GM12878 (cell line): ENCODE results near the gene EFHC1. TPM values are rescaled to one million over a fixed set of nuclear protein-coding genes. Genes with fewer than 3 reads are reported as not detected.
A peak's percentile ranks its signal among the peaks of the same experiment; 100 is the strongest.

Experiments
- BCL11A ChIP-seq: IDR thresholded peaks from 2 replicates; pipeline ENCODE4 v1.6.1; 2011; ENCODE audit warnings: low read depth, low read length
- BCLAF1 ChIP-seq: fragments of 450-650 bp; IDR thresholded peaks from 2 replicates; pipeline ENCODE4 v1.6.1; 2017; ENCODE audit warnings: antibody characterized with exemption, mild to moderate bottlenecking, moderate library complexity
- CEBPB ChIP-seq, 2 experiments: fragments of 150-350 bp in 1 of 2; IDR thresholded peaks; 2 replicates each; pipeline ENCODE4 v1.6.1; 2012 to 2014; ENCODE audit warnings: low read depth in 2 of 2, low read length in 2 of 2, borderline replicate concordance in 1 of 2, inconsistent platforms in 1 of 2
- CEBPZ ChIP-seq: fragments of 150-350 bp; IDR thresholded peaks from 2 replicates; pipeline ENCODE4 v1.6.1; 2016; ENCODE audit warnings: low read depth, low read length
- CHD1 ChIP-seq: IDR thresholded peaks from 2 replicates; pipeline ENCODE4 v1.6.1; 2012; ENCODE audit warnings: low read depth, low read length, improper control_type of control experiment
- CHD2 ChIP-seq: IDR thresholded peaks from 2 replicates; pipeline ENCODE4 v1.6.1; 2011; ENCODE audit warnings: low read depth, low read length, improper control_type of control experiment, borderline replicate concordance
- CREB1 ChIP-seq: IDR thresholded peaks from 2 replicates; pipeline ENCODE4 v1.6.1; 2012; ENCODE audit warnings: low read depth, mild to moderate bottlenecking, inconsistent platforms
- EED ChIP-seq: sonication (generic); IDR thresholded peaks from 2 replicates; pipeline ENCODE4 v1.6.1; 2016; ENCODE audit warnings: antibody characterized with exemption, low read depth
- EZH2 ChIP-seq: IDR thresholded peaks from 2 replicates; pipeline ENCODE4 v1.6.1; 2012; ENCODE audit warnings: low read depth, mild to moderate bottlenecking, control low read depth, inconsistent platforms, low read length, borderline replicate concordance; ENCODE audit not compliant: control insufficient read depth
- FOS ChIP-seq: IDR thresholded peaks from 3 replicates; pipeline ENCODE4 v1.6.1; 2011; ENCODE audit warnings: borderline replicate concordance; ENCODE audit not compliant: insufficient read length; ENCODE audit errors: extremely low read depth
- MLLT1 ChIP-seq: fragments of 450-650 bp; IDR thresholded peaks from 2 replicates; pipeline ENCODE4 v1.6.1; 2016; ENCODE audit warnings: mild to moderate bottlenecking
- NR2F1 ChIP-seq: fragments of 450-650 bp; conservative IDR thresholded peaks from 2 replicates; pipeline ENCODE4 v1.6.1; 2017; ENCODE audit warnings: mild to moderate bottlenecking
- PBX3 ChIP-seq: IDR thresholded peaks from 2 replicates; pipeline ENCODE4 v1.6.1; 2011; ENCODE audit warnings: mild to moderate bottlenecking, low read depth, low read length, moderate library complexity; ENCODE audit not compliant: insufficient replicate concordance
- SMAD5 ChIP-seq: IDR thresholded peaks from 2 replicates; pipeline ENCODE4 v1.6.1; 2016; ENCODE audit warnings: antibody characterized with exemption, low read depth
- SREBF2 ChIP-seq: IDR thresholded peaks from 2 replicates; pipeline ENCODE4 v1.6.1; 2012; ENCODE audit warnings: mild to moderate bottlenecking, low read length
- TCF3 ChIP-seq: IDR thresholded peaks from 2 replicates; pipeline ENCODE4 v1.6.1; 2012; ENCODE audit warnings: low read depth, mild to moderate bottlenecking, low read length, borderline replicate concordance; ENCODE audit not compliant: insufficient read depth
- USF2 ChIP-seq: IDR thresholded peaks from 2 replicates; pipeline ENCODE4 v1.6.1; 2011; ENCODE audit warnings: low read depth, low read length, improper control_type of control experiment, borderline replicate concordance
- ZBED1 ChIP-seq: IDR thresholded peaks from 2 replicates; pipeline ENCODE4 v1.6.1; 2016; ENCODE audit warnings: borderline replicate concordance
- ZNF217 ChIP-seq: fragments of 450-650 bp; IDR thresholded peaks from 2 replicates; pipeline ENCODE4 v1.6.1; 2017; ENCODE audit warnings: antibody characterized with exemption, mild to moderate bottlenecking
- ZNF384 ChIP-seq: IDR thresholded peaks from 2 replicates; pipeline ENCODE4 v1.6.1; 2012; ENCODE audit warnings: low read depth, mild to moderate bottlenecking, low read length, improper control_type of control experiment, borderline replicate concordance
- polyA plus RNA-seq, 11 experiments: library from polyadenylated mRNA; depleted of rRNA in 4 of 11; unstranded in 6 of 11; stranded (reverse) in 5 of 11; fragments of >200 nt; fragmentation: Nextera tagmentation in 4 of 11; fragmentation: Illumina TruSeq in 1 of 11; extraction: Ambion mirVana in 4 of 11; extraction: Trizol in 1 of 11; gene quantifications; 1 replicate in 1 of 11; 2 replicates in 10 of 11; pipeline versions ENCODE4 v1.2.1 to v1.2.3, GENCODE V29; 2011 to 2016; ENCODE audit warnings: inconsistent platforms in 2 of 11, missing spikeins in 2 of 11, low read depth in 1 of 11
- total RNA-seq, 4 experiments: library from RNA; depleted of rRNA in 3 of 4; stranded (reverse); fragments of >200 nt in 3 of 4; fragmentation: Illumina TruSeq in 1 of 4; extraction: Trizol in 1 of 4; gene quantifications; 2 replicates each; pipeline versions ENCODE4 v1.2.1 to v1.2.3, GENCODE V29; 2013 to 2021

Gene EFHC1
- total and polyA plus RNA-seq, 10 of the 15 experiments (the other 5 are each of a cell fraction or from before 2014, with no cell fraction given): 5.5 to 14.5 (median 8.8) TPM

GRCh38 chr6:52537001-52537753, 117.0 kb downstream of the EFHC1 start (continued):
- TF ChIP-seq CREB1: peak; percentile 43; the same call in 1 of the 2 replicates
- TF ChIP-seq SREBF2: no peak
- TF ChIP-seq USF2: no peak
- no peak for TF ChIP-seq EZH2
- no peak for TF ChIP-seq BCL11A
- TF ChIP-seq SMAD5: no peak
- TF ChIP-seq MLLT1: peak; percentile 33; the same call in 1 of the 2 replicates
- no peak for TF ChIP-seq FOS
- TF ChIP-seq EED: peak; percentile 92
- no peak for TF ChIP-seq CHD2
- TF ChIP-seq NR2F1: peak; percentile 67
- TF ChIP-seq CEBPB (IDR thresholded peaks at IDR 0.05; ENCODE audit: borderline replicate concordance in 1 of 2, low read depth in 2 of 2, low read length in 2 of 2): no peak
- TF ChIP-seq TCF3: peak; percentile 85
- no peak for TF ChIP-seq ZNF384
- no peak for TF ChIP-seq CEBPZ
- no peak for TF ChIP-seq ZNF217
- no peak for TF ChIP-seq CHD1
- no peak for TF ChIP-seq BCLAF1
- TF ChIP-seq PBX3: no peak
- TF ChIP-seq ZBED1: peak; percentile 24; the same call in 1 of the 2 replicates
